ENCODE data around the gene LPAR3.
A peak's percentile ranks its signal among the peaks of the same experiment; 100 is the strongest.

LPAR3 gene

GRCh38 chr1:84781946-84782771 is 110.8 kb downstream of the LPAR3 start (continued):
- TF ChIP-seq ZNF629 (tag by site-specific recombination; IDR thresholded peaks at IDR 0.05) (0 out of 2 replicates have a peak, but pooled peaks have one; percentile 43), ZNF335 (tag by site-specific recombination; conservative IDR thresholded peaks at IDR 0.05) (peak; percentile 54), ZBTB10 (tag by site-specific recombination; IDR thresholded peaks at IDR 0.05) (peak; percentile 72), ZNF561 (tag by site-specific recombination; IDR thresholded peaks at IDR 0.05; ENCODE audit: borderline replicate concordance) (peak; percentile 87), ZNF280C (tag by site-specific recombination; IDR thresholded peaks at IDR 0.05) (no peak), ZNF24 (tag by site-specific recombination; IDR thresholded peaks at IDR 0.05) (peak; percentile 62; the same call in 1 of the 2 replicates), ZNF341 (tag by site-specific recombination; IDR thresholded peaks at IDR 0.05; ENCODE audit: low read depth) (peak; percentile 83), ZNF558 (tag by site-specific recombination; IDR thresholded peaks at IDR 0.05) (0 out of 2 replicates have a peak, but pooled peaks have one; percentile 15), WT1 (tag by site-specific recombination; IDR thresholded peaks at IDR 0.05) (0 out of 2 replicates have a peak, but pooled peaks have one; percentile 7), OSR2 (tag by site-specific recombination; IDR thresholded peaks at IDR 0.05) (peak; percentile 53; the same call in 1 of the 2 replicates), ZIC2 (tag by site-specific recombination; IDR thresholded peaks at IDR 0.05) (peak; percentile 97), BCL11A (tag by site-specific recombination; IDR thresholded peaks at IDR 0.05; ENCODE audit: low read depth) (no peak), ZNF366 (tag by site-specific recombination; conservative IDR thresholded peaks at IDR 0.05) (no peak), ZNF623 (tag by site-specific recombination; IDR thresholded peaks at IDR 0.05) (no peak), ZNF580 (tag by site-specific recombination; IDR thresholded peaks at IDR 0.05) (peak; percentile 58; the same call in 1 of the 2 replicates), ZXDB (tag by site-specific recombination; IDR thresholded peaks at IDR 0.05) (peak; percentile 91), ZFHX2 (tag by site-specific recombination; conservative IDR thresholded peaks at IDR 0.05) (no peak), MZF1 (tag by site-specific recombination; IDR thresholded peaks at IDR 0.05; ENCODE audit: borderline replicate concordance) (peak; percentile 40; the same call in 1 of the 2 replicates), ZFP69B (tag by site-specific recombination; IDR thresholded peaks at IDR 0.05) (peak; percentile 48; the same call in 1 of the 2 replicates), IKZF3 (tag by site-specific recombination; IDR thresholded peaks at IDR 0.05) (peak; percentile 98), ZNF639 (tag by site-specific recombination; IDR thresholded peaks at IDR 0.05) (0 out of 2 replicates have a peak, but pooled peaks have one; percentile 43), ZNF510 (tag by site-specific recombination; IDR thresholded peaks at IDR 0.05; ENCODE audit: insufficient replicate concordance) (no peak), PATZ1 (tag by site-specific recombination; IDR thresholded peaks at IDR 0.05) (peak; percentile 65), ZNF10 (tag by site-specific recombination; IDR thresholded peaks at IDR 0.05) (no peak), ZNF239 (tag by site-specific recombination; IDR thresholded peaks at IDR 0.05) (no peak), YY1 (tag by site-specific recombination; IDR thresholded peaks at IDR 0.05) (peak; percentile 68; the same call in 1 of the 2 replicates), REST (tag by site-specific recombination; IDR thresholded peaks at IDR 0.05) (peak; percentile 11; the same call in 1 of the 2 replicates)
